Dermis blood vessel endothelial cell (primary cell): ENCODE measurements around the gene SPI1. TPM values are rescaled to one million over a fixed set of nuclear protein-coding genes. Genes with fewer than 3 reads are reported as not detected.

ENCODE experiments used
- DNase-seq: peaks from one replicate; pipeline ENCODE4 v3.0.0; 2010
- total RNA-seq: library from RNA; depleted of rRNA; stranded (reverse); fragments of >200 nt; gene quantifications from 2 replicates; pipeline ENCODE4 v1.2.3, GENCODE V29; 2014

Gene SPI1
- total RNA-seq = not detected in 2 replicates

DNA sequence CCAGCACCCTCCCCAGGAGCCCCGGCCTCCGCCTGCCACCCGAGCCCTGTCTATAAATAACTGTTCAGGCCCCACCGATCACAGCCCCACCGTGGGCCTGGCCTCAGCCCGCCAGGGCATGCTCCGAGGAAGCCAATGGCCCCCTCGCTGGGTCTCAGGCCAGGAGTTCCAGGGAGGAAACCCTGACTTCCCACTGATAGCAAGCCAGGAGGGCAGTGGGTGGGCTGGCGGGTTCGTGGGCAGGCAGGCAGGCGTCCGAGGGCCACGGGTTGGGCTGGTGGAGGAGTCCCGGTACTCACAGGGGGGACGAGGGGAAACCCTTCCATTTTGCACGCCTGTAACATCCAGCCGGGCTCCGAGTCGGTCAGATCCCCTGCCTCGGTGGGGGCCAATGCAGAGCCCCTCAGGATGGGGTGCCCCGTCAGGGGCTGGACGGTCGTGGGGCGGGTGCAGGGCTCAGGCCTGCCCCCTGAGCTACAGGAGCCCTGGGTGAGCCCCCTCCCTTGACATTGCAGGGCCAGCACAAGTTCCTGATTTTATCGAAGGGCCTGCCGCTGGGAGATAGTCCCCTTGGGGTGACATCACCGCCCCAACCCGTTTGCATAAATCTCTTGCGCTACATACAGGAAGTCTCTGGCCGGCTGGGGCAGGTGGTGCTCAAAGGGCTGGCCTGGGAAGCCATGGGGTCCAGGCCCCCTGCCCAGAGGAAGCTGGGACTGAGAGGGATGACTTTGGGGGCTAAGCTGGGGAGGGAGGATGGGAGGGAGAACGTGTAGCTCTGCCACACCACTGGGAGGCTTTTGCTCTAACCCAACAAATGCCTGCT, at the start of gene SPI1:
Gene SPI1 (minus strand): TSS at position 538 of the 826 bp plus-strand sequence. CDS start 194 bp downstream, at position 344.
- no peak for DNase-seq

DNA sequence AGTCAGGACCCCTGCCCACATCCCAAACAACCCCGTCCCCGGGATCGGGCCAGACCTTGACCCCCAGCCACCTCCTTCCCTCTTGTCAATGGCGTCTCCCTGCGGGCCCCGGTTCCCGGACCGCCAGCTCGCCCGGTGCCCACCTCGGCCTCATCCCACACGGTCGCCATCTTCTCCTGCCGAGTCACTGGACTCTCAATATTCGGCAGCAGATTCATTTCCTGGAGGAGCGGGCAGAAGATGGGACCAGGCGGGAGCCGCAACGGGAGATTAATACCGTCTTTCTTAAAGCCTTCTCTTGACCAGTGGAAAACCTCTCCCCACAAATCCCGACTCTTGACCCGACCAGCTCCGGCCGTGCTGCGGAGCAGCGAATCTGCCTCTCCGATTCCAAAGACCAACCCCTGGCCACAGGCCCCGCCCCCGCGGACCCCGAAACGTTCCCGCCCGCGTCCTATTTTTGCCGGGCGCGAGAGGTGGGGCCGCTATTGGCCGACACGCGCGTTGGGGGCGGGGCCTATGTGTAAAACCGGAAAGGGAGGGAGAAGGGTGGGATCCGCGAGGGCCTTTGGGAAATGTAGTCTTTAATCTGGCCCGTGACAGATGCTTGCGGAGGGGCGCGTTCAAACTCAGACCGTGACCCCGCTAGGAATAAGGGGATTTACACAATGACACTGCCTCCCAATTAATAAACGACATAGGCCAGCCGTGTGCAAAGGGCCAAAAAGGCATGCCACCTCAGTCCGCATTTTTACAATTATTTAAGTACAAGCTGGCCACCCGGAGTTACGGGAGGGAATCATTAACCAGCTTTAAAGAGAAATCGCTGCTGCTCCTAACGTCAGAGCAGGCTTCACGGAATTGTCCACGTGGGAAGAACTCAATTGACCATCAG, 48.0 kb upstream of the SPI1 start, which contains the start of gene PSMC3:
Gene PSMC3 (minus strand): TSS at position 378 of the 895 bp plus-strand sequence. CDS start 160 bp downstream, at position 218.
- DNase-seq = peak; percentile 98

DNA sequence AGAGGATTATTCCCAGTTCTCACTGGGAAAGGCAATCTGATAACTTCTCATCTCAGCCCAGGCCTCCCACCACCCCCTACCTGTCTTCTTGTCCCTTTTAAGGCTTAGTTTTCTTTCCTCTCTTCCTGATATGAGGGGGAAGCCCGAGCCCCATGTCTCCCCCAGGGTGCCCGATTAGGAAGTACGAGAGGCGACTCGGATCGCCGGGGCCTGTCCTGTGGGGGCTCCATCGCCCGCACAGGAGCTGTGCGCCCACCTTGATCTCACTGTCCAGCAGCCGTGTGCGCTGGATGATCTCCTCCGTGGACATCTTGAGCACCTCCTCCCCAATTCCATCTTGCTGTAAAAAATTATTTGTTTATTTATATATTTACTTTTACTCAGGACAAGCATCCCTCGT, 47.3 kb upstream of the SPI1 start:
- no peak for DNase-seq

DNA sequence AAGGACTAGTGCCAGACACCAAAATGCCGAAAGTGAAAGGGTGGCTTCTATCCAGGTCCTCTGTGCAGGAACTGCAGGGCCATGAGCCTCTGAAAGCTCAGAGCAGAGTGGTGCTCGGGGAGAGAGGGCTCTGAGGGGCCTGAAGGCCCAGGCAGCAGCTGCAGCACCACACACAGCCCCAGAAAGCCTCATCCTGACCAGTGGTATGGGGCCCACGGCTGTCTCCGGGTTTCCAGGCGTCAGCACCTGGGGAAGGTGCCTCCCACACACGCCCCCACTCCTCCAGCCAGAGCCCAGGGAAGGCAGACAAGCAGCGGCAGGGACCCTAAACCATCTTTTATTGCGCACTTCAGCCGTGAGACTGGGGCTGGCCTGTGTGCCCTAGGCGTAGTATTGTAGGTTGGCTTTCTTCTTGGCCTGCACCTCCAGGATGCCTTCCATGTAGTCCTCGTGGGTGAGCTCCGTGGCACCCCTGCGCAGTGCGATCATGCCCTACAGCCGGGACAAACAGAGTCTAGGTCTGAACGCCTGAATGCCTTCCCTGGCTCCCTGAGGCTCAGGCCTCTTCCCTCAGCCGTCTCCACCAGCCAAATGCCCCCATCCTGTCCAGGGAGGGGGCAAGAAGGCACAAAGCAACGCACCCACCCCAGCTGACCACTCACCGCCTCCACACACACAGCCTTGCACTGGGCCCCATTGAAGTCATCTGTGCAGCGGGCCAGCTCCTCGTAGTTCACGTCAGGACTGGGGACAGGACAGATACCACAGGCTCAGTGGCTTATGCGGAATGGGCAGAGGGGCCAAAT, 40.3 kb upstream of the SPI1 start:
- DNase-seq = no peak

DNA sequence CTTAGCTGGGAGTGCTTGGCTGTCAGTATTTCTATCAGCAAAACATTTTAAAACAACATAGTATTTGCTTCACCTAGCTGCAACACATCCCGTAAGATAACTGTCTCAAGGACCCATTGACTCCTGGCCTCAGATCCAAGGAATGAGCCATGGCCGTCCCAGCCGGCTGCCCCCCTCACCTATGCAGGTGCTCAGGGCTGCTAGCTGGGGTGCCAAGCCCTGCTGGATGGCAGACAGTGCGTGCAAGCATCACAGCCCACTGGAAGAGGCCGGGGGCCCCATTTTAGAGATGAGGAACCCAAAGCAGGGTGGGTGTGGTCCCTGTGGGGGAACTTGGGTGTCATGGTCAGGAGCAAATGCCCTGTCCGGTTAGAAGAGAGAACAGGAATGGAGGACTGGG, 39.4 kb upstream of the SPI1 start:
- no peak for DNase-seq

DNA sequence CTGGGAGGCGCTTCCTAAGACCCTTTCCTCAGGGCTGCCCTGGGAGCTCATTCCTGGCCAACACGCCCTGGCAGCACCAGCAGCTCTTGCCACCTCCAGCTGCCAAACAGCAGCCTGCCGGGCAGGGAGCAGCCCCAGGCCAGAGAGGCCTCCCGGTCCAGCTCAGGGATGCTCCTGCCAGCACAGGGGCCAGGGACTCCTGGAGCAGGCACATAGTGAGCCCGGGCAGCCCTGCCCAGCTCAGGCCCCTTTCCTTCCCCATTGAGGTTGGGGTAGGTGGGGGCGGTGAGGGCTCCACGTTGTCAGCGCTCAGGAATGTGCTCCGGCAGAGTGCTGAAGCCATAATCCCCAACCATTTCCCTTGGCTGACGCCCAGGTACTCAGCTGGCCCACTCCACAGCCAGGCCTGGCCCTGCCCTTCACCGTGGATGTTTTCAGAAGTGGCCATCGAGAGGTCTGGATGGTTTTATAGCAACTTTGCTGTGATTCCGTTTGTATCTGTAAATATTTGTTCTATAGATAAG, 37.7 kb upstream of the SPI1 start:
- DNase-seq = peak; percentile 94

DNA sequence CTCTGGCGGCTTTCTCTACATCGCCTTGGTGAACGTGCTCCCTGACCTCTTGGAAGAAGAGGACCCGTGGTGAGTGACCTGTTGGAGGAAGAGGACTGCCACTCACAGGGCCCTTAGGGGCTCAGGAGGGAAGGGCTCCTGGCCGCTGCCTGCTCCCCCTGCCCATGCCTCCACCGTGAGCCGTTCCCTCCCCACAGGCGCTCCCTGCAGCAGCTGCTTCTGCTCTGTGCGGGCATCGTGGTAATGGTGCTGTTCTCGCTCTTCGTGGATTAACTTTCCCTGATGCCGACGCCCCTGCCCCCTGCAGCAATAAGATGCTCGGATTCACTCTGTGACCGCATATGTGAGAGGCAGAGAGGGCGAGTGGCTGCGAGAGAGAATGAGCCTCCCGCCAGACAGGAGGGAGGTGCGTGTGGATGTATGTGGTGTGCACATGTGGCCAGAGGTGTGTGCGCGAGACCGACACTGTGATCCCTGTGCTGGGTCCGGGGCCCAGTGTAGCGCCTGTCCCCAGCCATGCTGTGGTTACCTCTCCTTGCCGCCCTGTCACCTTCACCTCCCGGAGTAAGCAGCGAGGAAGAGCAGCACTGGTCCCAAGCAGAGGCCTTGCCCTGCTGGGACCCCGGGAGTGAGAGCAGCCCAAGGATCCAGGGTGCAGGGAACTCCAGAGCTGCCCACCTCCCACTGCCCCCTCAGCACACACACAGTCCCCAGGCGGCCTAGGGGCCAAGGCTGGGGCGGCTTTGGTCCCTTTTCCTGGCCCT, 36.9 kb upstream of the SPI1 start:
- no peak for DNase-seq

DNA sequence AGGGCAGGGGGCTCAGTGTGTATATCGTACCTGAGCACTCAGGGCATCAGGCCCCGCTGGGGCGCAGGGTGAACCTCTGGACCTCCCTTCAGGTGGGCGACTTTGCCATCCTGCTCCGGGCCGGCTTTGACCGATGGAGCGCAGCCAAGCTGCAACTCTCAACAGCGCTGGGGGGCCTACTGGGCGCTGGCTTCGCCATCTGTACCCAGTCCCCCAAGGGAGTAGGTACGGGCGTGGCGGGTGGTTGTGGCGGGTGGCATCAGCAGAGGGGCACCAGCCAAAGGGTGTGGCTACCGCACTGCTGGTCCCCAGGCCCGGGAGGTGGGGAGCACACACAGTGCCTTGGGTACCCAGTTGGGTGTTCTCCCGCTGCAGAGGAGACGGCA, 36.3 kb upstream of the SPI1 start:
- no peak for DNase-seq

DNA sequence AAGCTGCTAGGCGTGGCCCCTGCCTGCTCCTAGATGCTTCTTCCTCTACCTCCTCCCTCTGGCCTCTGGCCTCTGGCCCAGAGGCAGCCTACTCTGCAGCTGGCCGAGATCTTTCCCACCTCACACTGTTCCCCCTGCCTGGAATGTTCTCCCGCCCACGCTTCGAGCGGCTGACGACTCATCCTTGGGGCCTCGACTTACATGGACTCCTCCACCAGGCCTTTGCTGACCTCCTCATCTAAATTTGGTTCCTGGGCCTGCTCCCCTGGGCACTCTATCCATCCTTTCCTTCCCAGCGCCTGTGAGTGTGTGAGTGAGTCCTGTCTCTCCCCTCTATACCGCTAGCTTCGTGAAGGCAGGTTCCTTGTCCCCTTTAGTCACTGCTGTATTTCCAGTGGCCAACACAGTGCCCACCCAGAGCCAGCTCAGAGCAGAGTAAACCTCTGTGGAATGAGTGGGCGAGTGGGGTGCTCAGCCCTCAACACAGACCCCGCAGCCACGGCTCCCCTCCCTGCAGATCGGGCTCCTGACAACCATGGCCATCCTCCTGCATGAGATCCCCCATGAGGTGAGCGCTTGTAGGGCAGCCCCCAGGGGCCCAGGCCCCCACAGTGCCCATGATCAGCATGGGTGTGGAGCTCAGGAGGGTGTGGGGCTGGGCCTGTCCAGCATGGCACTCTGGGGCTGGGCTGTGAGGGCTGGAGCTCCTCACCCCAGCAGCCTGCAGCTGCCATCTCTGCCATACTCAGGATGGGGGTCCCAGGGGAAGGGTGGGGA, 35.7 kb upstream of the SPI1 start:
- no peak for DNase-seq

DNA sequence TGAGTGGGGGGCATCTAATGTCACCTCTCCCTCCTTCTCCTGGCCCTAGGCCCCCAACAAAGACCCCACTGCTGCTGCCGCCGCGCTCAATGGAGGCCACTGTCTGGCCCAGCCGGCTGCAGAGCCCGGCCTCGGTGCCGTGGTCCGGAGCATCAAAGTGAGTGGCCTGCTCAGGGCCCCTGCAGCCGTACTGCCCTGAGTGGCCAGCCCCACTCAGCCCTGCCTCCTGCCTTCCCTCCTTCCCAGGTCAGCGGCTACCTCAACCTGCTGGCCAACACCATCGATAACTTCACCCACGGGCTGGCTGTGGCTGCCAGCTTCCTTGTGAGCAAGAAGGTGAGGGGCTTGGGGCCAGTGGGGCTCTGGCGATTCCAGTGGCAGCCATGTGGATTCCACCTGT, 35.0 kb upstream of the SPI1 start:
- DNase-seq = no peak

DNA sequence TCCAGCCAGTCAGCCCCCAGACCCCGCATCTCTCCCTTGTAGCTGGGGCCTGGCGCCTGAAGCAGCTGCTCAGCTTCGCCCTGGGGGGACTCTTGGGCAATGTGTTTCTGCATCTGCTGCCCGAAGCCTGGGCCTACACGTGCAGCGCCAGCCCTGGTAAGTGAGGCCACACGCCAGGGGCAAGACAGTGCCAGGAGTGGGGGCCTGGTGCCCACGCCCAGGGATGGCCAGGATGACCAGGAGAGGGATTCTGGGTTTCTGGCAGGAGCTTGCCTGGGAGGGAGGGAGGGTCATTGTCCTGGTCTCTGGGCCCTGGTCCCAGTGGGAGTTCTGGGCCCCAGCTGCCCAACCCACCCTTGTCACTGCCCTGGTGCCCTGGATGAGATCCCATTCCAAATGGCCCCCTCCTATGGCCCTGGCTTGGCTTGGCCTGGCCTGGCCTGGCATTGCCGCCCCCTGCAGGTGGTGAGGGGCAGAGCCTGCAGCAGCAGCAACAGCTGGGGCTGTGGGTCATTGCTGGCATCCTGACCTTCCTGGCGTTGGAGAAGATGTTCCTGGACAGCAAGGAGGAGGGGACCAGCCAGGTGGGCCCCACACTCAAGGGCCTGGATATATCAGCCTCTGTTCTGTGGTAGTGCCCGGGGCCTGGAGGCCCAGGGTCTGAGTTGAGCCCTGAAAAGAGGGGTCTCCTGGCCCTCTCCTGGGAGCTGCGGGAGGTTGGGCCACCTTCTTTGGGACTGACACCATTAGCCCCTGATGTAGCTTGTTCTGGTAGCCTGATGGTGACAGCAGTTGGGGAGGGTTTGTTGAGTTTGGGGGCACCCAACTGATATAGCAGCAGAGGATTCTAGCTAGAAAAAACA, 33.8 kb upstream of the SPI1 start:
- DNase-seq = peak; percentile 76

DNA sequence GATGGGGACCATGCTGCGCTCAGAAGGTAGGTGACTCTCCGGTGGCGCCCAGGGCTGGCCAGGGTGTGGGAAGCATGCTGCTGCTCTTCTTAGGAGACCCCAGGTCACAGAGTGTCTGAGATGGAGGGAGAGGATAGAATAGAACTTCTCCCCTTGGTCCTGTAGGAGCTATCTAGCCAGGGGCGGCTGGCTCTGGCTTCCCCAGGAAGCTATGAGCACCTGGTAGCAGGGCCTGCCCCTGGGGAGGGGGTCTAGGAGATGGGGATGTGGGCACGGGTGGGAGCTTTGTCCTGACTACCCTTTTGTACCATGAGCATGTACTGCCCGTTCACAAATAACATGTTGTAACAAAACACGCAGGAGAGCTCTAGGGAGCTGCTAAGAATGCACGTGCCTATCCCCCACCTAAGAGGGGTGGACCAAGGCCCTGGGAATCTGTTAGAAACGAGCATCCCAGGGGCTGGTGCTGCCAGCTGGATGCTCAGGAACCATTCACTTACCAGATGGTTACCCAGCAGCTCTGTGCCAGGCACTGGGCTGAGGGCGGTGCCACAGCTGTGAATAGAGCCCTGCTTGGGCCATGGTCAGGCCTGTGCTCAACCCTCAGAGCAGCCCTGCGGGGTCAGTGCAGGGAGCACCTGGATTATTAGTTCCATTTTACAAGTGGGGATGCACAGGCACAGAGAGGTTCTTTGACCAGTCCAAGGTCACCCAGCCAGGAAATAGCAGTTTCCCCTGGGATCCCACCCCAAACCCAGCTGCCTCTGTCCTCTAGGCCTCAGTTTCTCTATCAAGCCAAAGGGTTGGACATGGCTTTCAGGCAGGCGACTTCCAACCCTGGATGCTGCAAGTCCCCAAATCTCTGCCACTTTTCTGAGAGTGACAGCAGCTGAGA, 32.3 kb upstream of the SPI1 start:
- DNase-seq = no peak

DNA sequence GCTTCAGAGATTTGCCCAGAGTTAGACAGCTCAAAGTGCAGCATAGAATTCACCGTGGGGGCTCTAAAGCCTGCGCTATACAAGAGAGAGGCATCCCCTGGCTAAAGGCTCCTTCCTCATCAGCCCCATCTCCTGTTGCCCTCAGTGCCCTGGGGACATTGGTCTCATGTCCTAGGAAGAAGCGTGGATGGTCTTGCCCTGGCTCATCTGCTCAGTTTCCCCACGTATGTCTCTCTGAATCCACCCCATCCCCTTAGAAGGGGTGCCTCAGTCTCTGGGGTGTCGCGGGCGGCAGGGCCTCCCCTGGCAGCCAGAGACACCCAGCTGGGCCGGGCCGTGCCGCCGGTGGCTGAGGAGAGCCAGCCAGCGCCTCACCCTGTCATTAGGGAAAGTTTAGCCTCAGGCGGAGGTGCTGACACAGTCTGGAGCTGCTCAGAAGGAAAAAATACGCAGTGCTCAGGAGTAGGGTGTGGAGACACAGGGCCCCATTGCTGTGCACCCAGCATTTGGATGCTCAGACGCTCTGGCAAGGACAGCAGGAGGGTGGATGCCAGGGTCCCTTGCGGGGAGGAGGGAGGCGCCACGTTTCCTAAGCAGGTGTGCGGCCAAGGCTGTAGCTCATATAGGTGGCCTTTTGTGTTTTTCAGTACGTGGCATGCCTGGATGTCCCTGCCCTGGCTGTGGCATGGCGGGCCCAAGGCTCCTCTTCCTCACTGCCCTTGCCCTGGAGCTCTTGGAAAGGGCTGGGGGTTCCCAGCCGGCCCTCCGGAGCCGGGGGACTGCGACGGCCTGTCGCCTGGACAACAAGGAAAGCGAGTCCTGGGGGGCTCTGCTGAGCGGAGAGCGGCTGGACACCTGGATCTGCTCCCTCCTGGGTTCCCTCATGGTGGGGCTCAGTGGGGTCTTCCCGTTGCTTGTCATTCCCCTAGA, 31.4 kb upstream of the SPI1 start:
- DNase-seq = no peak

DNA sequence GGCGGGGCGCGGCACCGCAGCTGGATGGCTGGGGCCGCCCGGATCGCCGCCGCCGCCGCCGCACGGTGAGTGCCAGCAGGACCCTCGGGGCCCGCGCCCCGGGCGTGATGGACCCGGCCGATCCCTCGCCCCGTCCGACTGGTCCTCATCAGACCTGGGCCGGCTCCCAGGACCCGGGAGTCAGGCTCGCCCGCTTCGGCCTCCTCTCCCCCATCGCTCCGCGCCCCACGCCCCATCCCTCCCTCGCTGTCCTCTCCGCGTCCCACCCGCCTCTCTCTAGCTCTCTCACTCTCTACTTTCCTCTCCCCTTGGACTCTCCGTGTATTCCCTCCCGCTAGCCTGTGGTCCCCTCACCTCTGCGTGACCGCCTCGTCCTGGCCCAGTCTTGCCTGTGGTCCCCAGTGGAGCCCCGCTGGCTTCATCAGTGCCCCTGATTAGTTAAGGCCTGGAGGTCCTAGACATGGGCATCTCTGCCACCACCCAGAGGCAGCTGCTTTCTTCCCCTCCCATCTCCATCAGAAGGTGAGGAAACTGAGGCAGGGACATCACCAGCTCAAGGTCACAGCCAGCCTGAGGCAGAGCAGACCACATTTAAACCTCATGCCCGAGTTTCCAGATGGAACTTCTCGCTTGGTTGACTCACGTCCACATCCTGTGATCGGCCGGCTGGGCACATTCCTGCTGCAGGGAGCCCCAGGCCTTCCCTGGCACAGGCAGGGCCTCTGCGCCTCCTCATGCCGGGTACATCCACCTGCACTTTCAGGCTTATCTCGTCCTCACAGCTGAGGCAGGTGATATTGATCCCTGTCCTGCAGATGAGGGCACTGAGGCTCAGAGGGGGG, 30.5 kb upstream of the SPI1 start:
- DNase-seq = peak; percentile 92

DNA sequence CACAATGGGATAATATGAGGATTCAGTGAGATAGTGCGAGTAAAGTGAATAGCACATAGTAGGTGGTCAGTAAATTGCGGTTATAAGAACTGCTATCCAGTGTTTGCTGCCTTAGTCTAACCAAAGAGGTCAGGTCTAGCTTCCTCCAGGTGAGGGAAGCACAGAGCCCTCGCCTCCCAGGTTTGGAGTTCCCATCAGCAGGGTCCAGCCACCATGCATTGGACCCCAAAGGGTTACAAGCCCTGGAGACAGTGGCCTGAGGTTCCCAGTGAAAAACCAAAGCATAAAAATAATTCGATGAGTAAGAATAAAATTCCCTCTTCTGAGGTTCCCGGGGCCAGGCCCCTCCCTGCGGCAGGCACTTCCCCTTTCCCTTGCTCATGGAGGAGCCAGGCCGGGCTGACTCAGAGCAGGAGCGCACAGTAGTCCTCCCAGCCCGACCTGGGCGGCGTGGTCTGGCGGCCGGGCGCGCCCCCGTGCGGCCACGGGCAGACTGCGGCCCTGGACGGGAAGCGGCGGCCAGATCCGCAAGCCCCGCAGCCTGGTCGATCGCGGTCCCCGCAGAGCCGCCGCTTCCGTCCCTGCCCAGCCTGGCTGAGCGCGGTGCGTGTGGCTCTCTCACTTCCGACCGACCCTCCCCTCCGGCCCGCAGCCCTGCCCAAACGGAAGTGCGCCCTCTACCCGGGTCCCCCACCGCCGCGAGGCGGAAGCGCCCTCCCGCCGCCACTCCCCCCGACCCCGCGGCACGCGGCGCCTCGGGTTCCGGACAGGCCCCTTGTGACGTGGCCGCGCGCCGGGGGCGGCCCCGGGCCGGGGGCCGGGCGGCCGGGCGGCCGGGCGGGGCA, 29.6 kb upstream of the SPI1 start, which contains the start of gene SLC39A13:
Gene SLC39A13 (plus strand): TSS at position 845 of the 845 bp plus-strand sequence. CDS start 1,505 bp downstream, outside the sequence.
- DNase-seq = peak; percentile 97
